Heart right ventricle (tissue), 16 donors: ENCODE results near the gene UBE4B. TPM values are rescaled to one million over a fixed set of nuclear protein-coding genes. Genes with fewer than 3 reads are reported as not detected.
"Not testable (repeated sequence)": the region's sequence is repeated elsewhere in the genome, so short reads cannot be mapped to it uniquely, and the experiment has no call there.

Source experiments
- ATAC-seq, 8 donors: fragments of 200-7000 bp; cut with Tn5 transposase; one replicate each; pipeline ENCODE4 v1.9.1; 2020; ENCODE audit warnings: mild to moderate bottlenecking in 8 of 8, moderate library complexity in 8 of 8, moderate number of reproducible peaks in 1 of 8
- DNase-seq, 2 donors: peaks; one replicate each; pipeline ENCODE4 v3.0.0-alpha.2; 2020
- H3K27ac ChIP-seq, 10 donors: fragments of 200-600 bp; sonication (generic) in 2 of 10; one replicate each; pipeline versions ENCODE4 v1.5.0 to v1.8.0; 2020 to 2022; ENCODE audit warnings: mild to moderate bottlenecking in 3 of 10
- H3K27me3 ChIP-seq, 7 donors: fragments of 200-600 bp; one replicate each; pipeline ENCODE4 v1.8.0; 2021 to 2022; ENCODE audit warnings: mild to moderate bottlenecking in 2 of 7
- H3K36me3 ChIP-seq, 9 donors: fragments of 200-600 bp; sonication (generic) in 1 of 9; one replicate each; pipeline versions ENCODE4 v1.5.0 to v1.8.0; 2020 to 2022; ENCODE audit warnings: mild to moderate bottlenecking in 2 of 9
- H3K4me1 ChIP-seq, 9 donors: fragments of 200-600 bp; sonication (generic) in 1 of 9; one replicate each; pipeline versions ENCODE4 v1.5.0 to v1.8.0; 2020 to 2022; ENCODE audit warnings: mild to moderate bottlenecking in 4 of 9
- H3K4me3 ChIP-seq, 10 donors: fragments of 200-600 bp; sonication (generic) in 2 of 10; one replicate each; pipeline versions ENCODE4 v1.5.0 to v1.8.0; 2020 to 2022; ENCODE audit warnings: mild to moderate bottlenecking in 7 of 10, moderate library complexity in 2 of 10
- H3K9me3 ChIP-seq, 11 donors: fragments of 200-600 bp in 10 of 11; sonication (generic) in 2 of 11; one replicate each; pipeline versions ENCODE4 v1.5.0 to v1.8.0; 2013 to 2022; ENCODE audit warnings: mild to moderate bottlenecking in 2 of 11, control low read depth in 1 of 11, moderate library complexity in 1 of 11
- WGBS, 2 donors: extraction: QIAGEN DNeasy Blood & Tissue Kit; methylation state at CpG; one replicate each; pipeline ENCODE4 v1.1.7; 2013; ENCODE audit warnings: inconsistent platforms in 1 of 2; 5-methylcytosine and 5-hydroxymethylcytosine counted together
- intact Hi-C, 10 donors: fragments of 100-400 bp; cut with DNase I; formaldehyde crosslinking; loops; one replicate each; pipeline versions ENCODE4 v1.11.1 to v1.14.2; 2022
- polyA plus RNA-seq, 2 donors: library from polyadenylated mRNA; stranded (reverse); fragments of 200-250 nt; gene quantifications; one replicate each; pipeline ENCODE4 v1.2.3, GENCODE V29; 2013
- total RNA-seq, 10 donors: library from RNA; stranded (reverse); fragmentation: NEBNext Ultra II Directional in 3 of 10; extraction: Animal tissue kit (Norgen Biotek cat#: 25700) in 3 of 10; gene quantifications; one replicate each; pipeline versions ENCODE4 v1.2.1 to v1.2.4, GENCODE V29; 2021 to 2023
- TF ChIP-seq, protein P1 (sequence below), 9 donors: fragments of 200-600 bp; sonication (generic) in 2 of 9; IDR thresholded peaks; one replicate each; pipeline versions ENCODE4 v1.5.0 to v1.8.0; 2021 to 2022; ENCODE audit warnings: antibody characterized with exemption in 9 of 9, mild to moderate bottlenecking in 5 of 9, moderate library complexity in 1 of 9
- donor health status: Arrhythmogenic right ventricular cardiomyopathy.
- donor health status: ischemic (EF 13 %, LVEDD 7.1; RV severe dilation, severe dysfunction).
- donor health status: healthy with polysubstance abuse.
- donor health status: DM: no; HTN: yes; CAD: no.
- donor health status: DM: no; HTN: no; CAD: no.
- donor health status: ischemic (EF 25% LVEDD 6.9; RV normal size, moderate dysfunction).
- donor health status: ischemic (EF 25% LVEDD 5.7; RV mildly dilated, moderate dysfunction).
- donor health status: healthy.
- donor health status: DM: yes; HTN: yes; CAD: no.
- donor health status: Ischemic cardiomyopathy.
- donor health status: ischemic (EF 35%, LVEDD 5.7; RV mildly dilated, moderate dysfunction).
- donor health status: nonischemic (EF 11% LVEDD 7.7; RV severe dilation, severe dysfunction).
- donor health status: DM: yes; HTN: yes; CAD: no.
- donor health status: PGD.
- donor health status: ischemic (EF 29% LVEDD 5.4; RV normal size, mild dysfunction).
- donor health status: nonischemic (EF 23%, LVEDD 6.1; RV moderate dilation, normal function).

UBE4B gene
- total and polyA plus RNA-seq, 12 donors: 18.3 to 87.3 (median 67.8) TPM

DNA sequence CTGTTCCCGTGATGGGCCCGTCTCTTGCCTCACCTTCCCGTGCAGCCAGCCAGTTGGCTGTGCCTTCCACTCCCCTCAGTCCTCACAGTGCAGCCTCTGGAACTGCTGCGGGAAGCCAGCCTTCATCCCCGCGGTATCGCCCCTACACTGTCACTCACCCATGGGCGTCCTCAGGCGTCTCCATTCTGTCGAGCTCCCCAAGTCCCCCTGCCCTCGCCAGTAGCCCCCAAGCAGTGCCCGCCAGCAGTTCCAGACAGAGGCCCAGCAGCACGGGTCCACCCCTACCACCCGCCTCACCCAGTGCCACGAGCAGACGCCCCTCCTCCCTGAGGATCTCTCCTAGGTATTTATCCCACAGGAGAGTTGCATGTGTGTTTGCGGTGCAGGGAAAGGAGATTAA is 73.5 kb downstream of the UBE4B start:
- Histone ChIP-seq H3K4me1 (peaks cover 0 to 36% (median 13%) of the 10 kb centered on the region in 9 donors), H3K9me3 (no peaks in the 10 kb centered on the region), H3K36me3 (peaks cover 0 to 98% (median 24%) of the 10 kb centered on the region in 9 donors), H3K27me3 (no peaks in the 10 kb centered on the region), H3K4me3 (no peak overlapping the region), H3K27ac (peak overlapping the region in 6 of 10 donors; percentile 12 to 53 (median 40))
- peak in 1 of 8 donors; percentile 44 for ATAC-seq
- TF ChIP-seq, protein P1, sequence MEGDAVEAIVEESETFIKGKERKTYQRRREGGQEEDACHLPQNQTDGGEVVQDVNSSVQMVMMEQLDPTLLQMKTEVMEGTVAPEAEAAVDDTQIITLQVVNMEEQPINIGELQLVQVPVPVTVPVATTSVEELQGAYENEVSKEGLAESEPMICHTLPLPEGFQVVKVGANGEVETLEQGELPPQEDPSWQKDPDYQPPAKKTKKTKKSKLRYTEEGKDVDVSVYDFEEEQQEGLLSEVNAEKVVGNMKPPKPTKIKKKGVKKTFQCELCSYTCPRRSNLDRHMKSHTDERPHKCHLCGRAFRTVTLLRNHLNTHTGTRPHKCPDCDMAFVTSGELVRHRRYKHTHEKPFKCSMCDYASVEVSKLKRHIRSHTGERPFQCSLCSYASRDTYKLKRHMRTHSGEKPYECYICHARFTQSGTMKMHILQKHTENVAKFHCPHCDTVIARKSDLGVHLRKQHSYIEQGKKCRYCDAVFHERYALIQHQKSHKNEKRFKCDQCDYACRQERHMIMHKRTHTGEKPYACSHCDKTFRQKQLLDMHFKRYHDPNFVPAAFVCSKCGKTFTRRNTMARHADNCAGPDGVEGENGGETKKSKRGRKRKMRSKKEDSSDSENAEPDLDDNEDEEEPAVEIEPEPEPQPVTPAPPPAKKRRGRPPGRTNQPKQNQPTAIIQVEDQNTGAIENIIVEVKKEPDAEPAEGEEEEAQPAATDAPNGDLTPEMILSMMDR (IDR thresholded peaks at IDR 0.05): no peak
- WGBS, 2 donors: 91 to 93% methylated on average over 17 of the region's 17 CpGs
- DNase-seq: no peak
- intact Hi-C loops: loop anchor here in 5 of 10 donors (5.0 to 10.0 kb wide), 4 partner anchors 39 to 74 kb away; partner anchors contain the start of gene UBE4B (in 4 of the 5)

DNA sequence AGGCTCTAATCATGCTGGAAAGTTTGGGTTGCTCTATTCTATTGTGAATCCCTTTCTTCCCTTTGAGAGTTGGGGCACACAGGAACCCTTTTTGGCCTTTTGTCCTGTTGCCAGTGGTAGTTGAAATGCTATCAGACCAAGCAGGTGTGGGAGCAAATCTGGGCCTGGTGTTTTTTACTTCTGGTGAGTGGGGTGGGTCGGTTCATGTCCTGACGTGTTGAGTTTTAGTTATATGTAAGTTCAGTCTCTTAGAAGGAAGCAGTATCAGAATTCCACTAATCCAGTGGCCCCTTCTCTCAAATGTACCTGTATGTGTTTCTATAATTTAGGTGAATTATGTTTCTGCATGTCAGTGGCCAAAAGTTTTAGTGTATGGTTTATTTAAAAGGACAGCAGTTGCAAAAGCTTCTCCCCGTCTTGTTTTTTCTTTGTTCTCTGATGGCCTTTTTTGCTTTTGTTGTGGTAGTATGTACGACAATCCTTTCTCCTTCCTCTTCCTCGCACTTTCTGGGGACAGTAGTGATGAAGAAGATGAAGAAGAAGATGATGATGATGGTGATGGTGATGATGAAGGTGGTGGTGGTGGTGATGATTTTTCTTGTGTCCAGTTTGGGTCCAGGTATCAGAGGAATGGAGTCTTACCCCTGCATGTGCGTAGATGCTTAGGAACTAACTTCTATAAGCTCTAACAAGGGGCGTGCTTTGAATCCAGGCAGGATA is 74.2 kb downstream of the UBE4B start:
- H3K36me3 ChIP-seq: peaks cover 0 to 98% (median 24%) of the 10 kb centered on the region in 9 donors

DNA sequence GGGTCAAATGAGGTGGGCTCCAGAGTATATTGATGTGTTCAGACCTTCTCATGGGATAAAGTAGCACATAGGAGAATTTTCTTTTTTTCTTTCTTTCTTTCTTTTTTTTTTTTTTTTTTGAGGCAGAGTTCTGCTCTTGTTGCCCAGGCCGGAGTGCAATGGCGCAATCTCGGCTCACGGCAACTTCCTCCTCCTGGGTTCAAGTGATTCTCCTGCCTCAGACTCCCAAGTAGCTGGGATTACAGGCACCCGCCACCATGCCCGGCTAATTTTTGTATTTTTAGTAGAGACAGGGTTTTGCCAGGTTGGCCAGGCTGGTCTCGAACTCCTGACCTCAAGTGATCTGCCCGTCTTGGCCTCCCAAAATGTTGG is 74.7 kb downstream of the UBE4B start:
- WGBS, 2 donors: 87 to 92% methylated on average over 8 of the region's 8 CpGs
- DNase-seq: peak in 1 of 2 donors; percentile 17
- ATAC-seq, H3K4me3 ChIP-seq, H3K9me3 ChIP-seq, H3K27me3 ChIP-seq: not testable (repeated sequence)
- Histone ChIP-seq H3K27ac (peak overlapping the region in 9 of 10 donors; percentile 9 to 84 (median 72)), H3K36me3 (peaks cover 0 to 98% (median 22%) of the 10 kb centered on the region in 9 donors), H3K4me1 (peaks cover 0 to 36% (median 13%) of the 10 kb centered on the region in 9 donors)
- intact Hi-C loops: loop anchor here in 5 of 10 donors (5.0 to 10.0 kb wide), 4 partner anchors 40 to 75 kb away; partner anchors contain the start of gene UBE4B (in 4 of the 5)

More for the DNA sequence above, 74.2 kb downstream of the UBE4B start:
- Histone ChIP-seq H3K9me3 (no peaks in the 10 kb centered on the region), H3K27ac (peak overlapping the region in 7 of 10 donors; percentile 9 to 78 (median 72)), H3K4me3 (no peak overlapping the region), H3K27me3 (no peaks in the 10 kb centered on the region), H3K4me1 (peaks cover 0 to 36% (median 13%) of the 10 kb centered on the region in 9 donors)
- ATAC-seq (no peak), DNase-seq (no peak)
- 84 to 89% methylated on average over 7 of the region's 7 CpGs for WGBS, 2 donors
- intact Hi-C loops: loop anchor here in 5 of 10 donors (5.0 to 10.0 kb wide), 4 partner anchors 40 to 75 kb away; partner anchors contain the start of gene UBE4B (in 4 of the 5)
- TF ChIP-seq, protein P1 (IDR thresholded peaks at IDR 0.05): no peak

DNA sequence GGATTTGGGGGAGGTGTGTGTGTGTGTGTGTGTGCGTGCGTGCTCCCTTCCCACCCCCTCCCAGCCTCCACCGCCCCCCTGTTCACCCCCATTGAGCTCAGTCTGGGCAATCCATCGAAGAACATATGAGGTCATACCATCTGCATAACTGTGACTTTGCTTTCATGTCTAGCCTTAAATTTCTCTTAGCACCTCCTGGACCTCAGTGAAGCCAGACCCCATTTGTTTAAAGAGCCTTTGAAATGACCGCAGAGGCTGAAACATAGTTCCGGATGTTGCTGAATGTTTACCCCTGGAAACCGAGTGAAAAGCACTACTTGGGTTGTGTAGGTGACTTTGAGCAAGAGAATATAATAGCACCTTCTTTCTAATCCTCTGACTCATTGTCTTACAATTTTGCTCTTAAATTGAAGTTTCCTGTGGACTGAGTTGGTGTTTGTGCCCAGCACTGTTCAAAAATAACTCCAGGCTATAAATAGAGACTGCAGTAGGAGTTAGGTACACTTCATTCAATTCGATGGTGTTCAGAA is 75.4 kb downstream of the UBE4B start:
- Histone ChIP-seq H3K9me3 (no peaks in the 10 kb centered on the region), H3K4me3 (no peak overlapping the region), H3K4me1 (peaks cover 0 to 36% (median 13%) of the 10 kb centered on the region in 9 donors), H3K27ac (peak overlapping the region in 9 of 10 donors; percentile 44 to 84 (median 72)), H3K27me3 (no peaks in the 10 kb centered on the region), H3K36me3 (peaks cover 0 to 97% (median 15%) of the 10 kb centered on the region in 9 donors)
- intact Hi-C loops: loop anchor here in 5 of 10 donors (5.0 to 10.0 kb wide), 4 partner anchors 41 to 76 kb away; partner anchors contain the start of gene UBE4B (in 4 of the 5)
- no peak for DNase-seq
- 48 to 60% methylated on average over 8 of the region's 8 CpGs for WGBS, 2 donors
- peak in 7 of 8 donors; percentile 35 to 86 (median 74) for ATAC-seq
- TF ChIP-seq, protein P1 (IDR thresholded peaks at IDR 0.05): no peak
